Measurements from ENCODE around the gene YJEFN3. TPM values are rescaled to one million over a fixed set of nuclear protein-coding genes. Genes with fewer than 3 reads are reported as not detected.

The YJEFN3 gene
- total RNA-seq, 2 experiments from 2014 or later: 10.0 to 10.6 TPM

DNA sequence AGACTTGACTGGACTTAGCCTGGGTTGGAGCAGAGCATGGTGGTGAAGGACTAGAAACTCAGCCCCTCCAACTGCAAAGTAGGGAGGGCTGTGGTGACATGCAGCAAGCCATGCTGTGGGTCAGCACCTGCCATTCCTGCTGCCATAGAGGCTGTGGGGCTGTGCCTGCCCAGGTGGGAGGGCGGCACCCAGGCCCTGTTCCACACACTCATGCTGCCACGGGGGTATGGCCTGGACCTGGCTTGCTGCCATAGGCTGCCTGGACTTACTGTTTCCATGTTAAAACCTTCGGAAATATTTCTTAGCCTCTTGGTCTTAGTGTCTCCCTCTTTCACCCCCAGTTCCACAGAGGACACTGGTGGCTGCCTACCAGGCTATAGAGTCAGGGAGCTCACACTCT lies 38.7 kb downstream of the YJEFN3 start:
- peaks cover 5% of the 10 kb centered on the region for H3K4me1 Mint-ChIP-seq (ENCODE audit: low read depth)
- H3K27me3 Mint-ChIP-seq (ENCODE audit: low read depth): no peaks in the 10 kb centered on the region
- H3K36me3 Mint-ChIP-seq (ENCODE audit: low read depth): peaks cover 50% of the 10 kb centered on the region
- H3K9me3 Mint-ChIP-seq (ENCODE audit: insufficient read depth): no peaks in the 10 kb centered on the region
- peak overlapping the region; percentile 71 for H3K27ac Mint-ChIP-seq
- H3K4me3 Mint-ChIP-seq: no peak overlapping the region
- DNase-seq (no peak), ATAC-seq (no peak)
- POLR2A ChIA-PET: interaction anchor here (0.7 kb wide), 1 partner anchor 77 kb away, joined by 3 read pairs; no protein-coding TSS in a partner anchor
- CTCF ChIA-PET: interaction anchor here (2.4 kb wide), 1 partner anchor 13 kb away, joined by 13 read pairs; no protein-coding TSS in a partner anchor

DNA sequence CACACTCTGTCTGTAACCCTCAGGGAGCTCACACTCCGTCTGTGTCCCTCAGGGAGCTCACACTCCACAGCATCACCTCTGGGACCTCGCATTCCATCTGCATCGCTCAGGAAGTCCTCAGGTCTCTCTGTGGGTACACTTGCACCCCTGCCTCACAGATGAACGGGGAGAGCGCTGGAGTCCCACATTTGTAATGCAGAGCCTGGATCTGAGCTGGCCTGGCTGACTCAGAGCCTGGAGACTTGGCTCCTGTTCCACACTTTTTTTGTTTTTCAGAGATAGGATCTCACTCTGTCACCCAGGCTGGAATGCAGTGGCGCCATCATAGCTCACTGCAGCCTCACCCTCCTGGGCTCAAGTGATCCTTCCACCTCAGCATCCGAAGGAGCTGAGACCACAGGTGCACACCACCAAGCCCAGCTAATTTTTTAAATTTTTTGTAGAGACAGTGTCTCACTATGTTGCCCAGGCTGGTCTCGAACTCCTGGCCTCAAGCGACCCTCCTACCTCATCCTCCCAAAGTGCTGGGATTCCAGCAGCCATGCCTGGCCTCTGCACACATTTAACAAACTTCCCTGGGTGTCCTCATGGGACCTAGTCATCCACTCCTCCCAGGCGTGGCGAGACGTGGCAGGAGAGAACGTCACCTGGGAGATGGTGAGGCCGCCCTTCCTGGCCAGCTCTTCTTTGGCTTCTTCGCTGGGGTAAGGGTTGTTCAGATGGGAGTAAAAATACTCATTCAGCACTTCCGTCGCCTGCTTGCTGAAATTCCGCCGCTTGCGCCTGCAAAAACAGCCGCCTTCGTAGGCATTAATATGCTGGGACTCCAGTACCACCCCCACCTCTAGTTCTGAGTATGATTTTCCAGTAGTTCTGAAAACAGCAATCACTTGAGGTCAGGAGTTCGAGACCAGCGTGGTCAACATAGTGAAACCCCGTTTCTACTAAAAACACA lies 40.4 kb downstream of the YJEFN3 start:
- no peaks in the 10 kb centered on the region for H3K27me3 Mint-ChIP-seq (ENCODE audit: low read depth)
- H3K4me1 Mint-ChIP-seq (ENCODE audit: low read depth): no peaks in the 10 kb centered on the region
- H3K27ac Mint-ChIP-seq: no peak overlapping the region
- ATAC-seq (no peak), DNase-seq (no peak)
- H3K36me3 Mint-ChIP-seq (ENCODE audit: low read depth): peaks cover 48% of the 10 kb centered on the region
- H3K9me3 Mint-ChIP-seq (ENCODE audit: insufficient read depth): no peaks in the 10 kb centered on the region
- no peak overlapping the region for H3K4me3 Mint-ChIP-seq
- ChIA-PET POLR2A (interaction anchor here (0.5 kb wide), 1 partner anchor 198 kb away, joined by 3 read pairs; no protein-coding TSS in a partner anchor), CTCF (interaction anchor here (2.4 kb wide), 1 partner anchor 15 kb away, joined by 13 read pairs; no protein-coding TSS in a partner anchor)

DNA sequence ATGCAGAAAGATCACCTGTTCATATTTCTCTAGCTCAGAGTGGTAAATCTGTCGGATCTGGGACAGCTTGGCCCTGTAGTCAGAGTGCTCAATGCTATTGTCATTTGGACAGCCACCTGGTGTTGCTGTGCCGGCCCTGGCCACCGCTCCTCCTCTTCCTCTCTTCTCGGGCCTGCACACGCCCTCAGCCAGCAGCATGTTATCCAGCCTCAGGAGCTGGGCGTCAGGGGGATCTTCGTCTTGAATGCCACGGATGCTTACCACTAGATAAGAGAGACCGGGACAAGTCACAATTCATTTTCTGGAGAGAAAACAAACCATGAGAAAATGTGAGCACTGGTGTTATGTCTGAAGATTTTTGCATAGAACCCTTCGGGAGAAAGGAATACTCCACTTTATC lies 41.9 kb downstream of the YJEFN3 start:
- ChIA-PET POLR2A (no interaction called here), CTCF (no interaction called here)
- DNase-seq (no peak), ATAC-seq (no peak)
- no peak overlapping the region for H3K27ac Mint-ChIP-seq
- H3K36me3 Mint-ChIP-seq (ENCODE audit: low read depth): peaks cover 38% of the 10 kb centered on the region
- no peaks in the 10 kb centered on the region for H3K4me1 Mint-ChIP-seq (ENCODE audit: low read depth)
- H3K9me3 Mint-ChIP-seq (ENCODE audit: insufficient read depth): no peaks in the 10 kb centered on the region
- H3K27me3 Mint-ChIP-seq (ENCODE audit: low read depth): no peaks in the 10 kb centered on the region
- H3K4me3 Mint-ChIP-seq: no peak overlapping the region

DNA sequence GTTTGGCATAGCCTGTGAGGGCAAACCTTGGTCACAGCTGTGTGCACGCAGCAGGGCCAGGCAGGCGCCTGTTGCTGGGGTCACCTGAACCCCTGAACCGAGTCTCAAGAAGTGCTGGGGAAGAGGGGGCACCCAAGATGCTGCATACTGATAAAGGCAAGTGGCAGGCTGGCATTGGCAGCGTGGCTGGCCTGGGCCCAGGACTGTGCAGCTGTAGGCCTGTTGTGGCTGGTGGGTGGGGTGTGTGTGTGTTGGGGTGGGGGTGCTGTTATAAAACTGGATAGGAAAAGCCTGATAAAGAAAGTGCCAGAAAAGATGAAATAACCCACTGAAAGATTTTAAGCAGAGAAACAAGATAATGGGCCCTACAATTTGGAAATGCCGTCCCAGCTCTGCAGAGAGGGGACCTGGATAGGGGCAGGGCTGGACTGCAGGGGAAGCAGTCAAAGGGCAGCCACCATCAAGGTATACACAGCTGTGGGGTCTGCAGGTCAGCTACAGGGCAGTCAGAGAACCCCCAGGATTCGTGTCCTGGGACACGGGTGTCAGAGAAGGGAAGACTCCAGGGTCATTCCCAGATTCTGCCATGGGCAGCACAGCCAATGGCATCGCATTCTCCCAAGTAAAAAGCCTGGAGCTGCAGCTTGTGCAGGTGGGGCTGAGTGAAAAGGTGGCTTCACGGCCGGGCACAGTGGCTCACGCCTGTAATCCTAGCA lies 42.5 kb downstream of the YJEFN3 start:
- ChIA-PET CTCF (no interaction called here), POLR2A (no interaction called here)
- H3K4me1 Mint-ChIP-seq (ENCODE audit: low read depth): no peaks in the 10 kb centered on the region
- H3K36me3 Mint-ChIP-seq (ENCODE audit: low read depth): peaks cover 41% of the 10 kb centered on the region
- H3K27me3 Mint-ChIP-seq (ENCODE audit: low read depth): no peaks in the 10 kb centered on the region
- no peak overlapping the region for H3K4me3 Mint-ChIP-seq
- H3K9me3 Mint-ChIP-seq (ENCODE audit: insufficient read depth): no peaks in the 10 kb centered on the region
- no peak for DNase-seq
- no peak for ATAC-seq
- no peak overlapping the region for H3K27ac Mint-ChIP-seq

DNA sequence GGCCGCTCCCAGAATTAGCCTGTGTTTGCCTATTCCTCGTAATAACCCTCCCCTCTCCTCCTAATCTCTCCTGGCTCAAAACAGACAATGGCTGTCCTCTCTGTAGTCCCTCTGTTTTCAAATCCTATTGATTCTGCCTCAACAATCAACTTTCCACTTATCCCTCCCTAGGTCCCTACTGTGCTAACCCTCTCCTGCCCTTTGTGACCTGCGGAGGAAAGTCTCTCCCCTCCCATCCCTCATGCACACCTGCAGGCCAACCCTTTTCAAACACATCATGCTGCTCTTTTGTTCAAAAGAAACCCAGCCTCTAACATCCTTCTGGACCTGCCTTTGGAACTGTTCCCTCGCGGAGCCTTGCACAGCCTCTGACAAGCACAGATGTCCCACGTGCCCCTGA lies 46.7 kb downstream of the YJEFN3 start:
- Mint-ChIP-seq H3K9me3 (ENCODE audit: insufficient read depth) (no peaks in the 10 kb centered on the region), H3K27ac (peak overlapping the region; percentile 1), H3K4me3 (no peak overlapping the region), H3K36me3 (ENCODE audit: low read depth) (peaks cover 17% of the 10 kb centered on the region), H3K27me3 (ENCODE audit: low read depth) (no peaks in the 10 kb centered on the region), H3K4me1 (ENCODE audit: low read depth) (peaks cover 8% of the 10 kb centered on the region)
- CTCF ChIA-PET: interaction anchor here (1.3 kb wide), 1 partner anchor 21 kb away, joined by 4 read pairs; no protein-coding TSS in a partner anchor
- POLR2A ChIA-PET: interaction anchor here (0.8 kb wide), 1 partner anchor 42 kb away, joined by 3 read pairs; no protein-coding TSS in a partner anchor
- DNase-seq (no peak), ATAC-seq (no peak)

DNA sequence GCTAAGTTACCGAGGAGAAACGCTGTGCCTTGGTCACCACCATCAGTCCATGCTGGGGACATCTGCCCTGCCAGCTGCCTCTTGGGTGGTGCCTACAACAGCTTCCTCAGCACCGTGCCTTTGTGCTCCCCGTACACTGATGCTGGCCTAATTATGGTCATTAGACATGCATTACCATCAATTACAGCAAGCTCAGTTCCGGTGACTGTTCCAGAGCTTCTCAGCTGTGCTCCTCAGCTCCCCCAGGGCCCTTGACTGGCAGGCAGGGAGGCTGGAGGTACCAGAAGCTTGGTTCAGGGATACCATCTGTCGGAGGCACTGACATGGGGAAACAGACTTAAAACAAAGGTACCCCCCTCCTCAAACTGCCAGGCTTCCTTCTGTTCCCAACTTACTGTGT lies 49.5 kb downstream of the YJEFN3 start:
- ATAC-seq (no peak), DNase-seq (no peak)
- peaks cover 21% of the 10 kb centered on the region for H3K36me3 Mint-ChIP-seq (ENCODE audit: low read depth)
- POLR2A ChIA-PET: no interaction called here
- no peak overlapping the region for H3K4me3 Mint-ChIP-seq
- H3K27me3 Mint-ChIP-seq (ENCODE audit: low read depth): no peaks in the 10 kb centered on the region
- CTCF ChIA-PET: interaction anchor here (0.9 to 3.6 kb wide), 4 partner anchors 9 to 73 kb away, joined by 3 to 15 read pairs (median 4); partner anchors contain the start of gene GMIP
- H3K27ac Mint-ChIP-seq: no peak overlapping the region
- H3K4me1 Mint-ChIP-seq (ENCODE audit: low read depth): peaks cover 35% of the 10 kb centered on the region
- no peaks in the 10 kb centered on the region for H3K9me3 Mint-ChIP-seq (ENCODE audit: insufficient read depth)

DNA sequence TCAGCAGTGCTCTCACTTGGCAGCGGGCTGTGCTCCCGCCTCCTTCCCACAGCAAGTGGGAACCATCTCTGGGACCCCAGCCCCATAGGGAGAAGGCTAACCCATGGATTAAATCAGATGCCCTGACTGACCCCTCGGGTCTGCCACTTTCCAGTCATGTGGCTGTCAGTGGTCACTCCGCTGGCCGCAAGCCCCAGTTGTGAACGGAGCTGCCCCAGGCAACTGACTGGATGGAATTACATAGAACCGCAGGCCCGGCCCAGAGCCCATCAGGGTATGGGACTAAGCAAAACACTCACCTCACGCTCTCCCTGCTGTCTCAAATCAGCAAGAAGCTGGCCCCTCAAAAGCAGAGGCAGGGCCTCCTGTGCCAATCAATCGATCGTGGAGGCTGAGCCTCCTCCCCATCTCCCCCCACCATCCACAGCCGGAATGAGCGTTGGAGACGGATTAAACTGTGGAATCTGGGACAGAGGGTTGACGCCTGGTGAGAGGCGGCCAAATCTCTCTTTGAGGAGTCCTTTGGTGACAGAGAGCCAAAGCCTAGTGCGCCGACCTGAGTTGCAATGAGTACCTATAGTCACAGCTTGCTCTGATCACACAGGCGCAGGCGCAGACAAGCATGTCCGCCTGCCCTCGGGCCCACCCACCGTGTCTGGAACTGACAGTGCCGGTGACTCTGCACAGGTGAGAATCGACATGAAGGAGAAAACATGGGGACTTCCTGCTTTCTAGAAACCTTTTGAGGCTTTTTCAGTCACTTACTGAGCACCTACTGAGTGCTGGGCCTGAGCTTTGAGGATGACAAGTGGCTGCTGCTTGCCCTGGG lies 51.0 kb downstream of the YJEFN3 start:
- ATAC-seq: no peak
- Mint-ChIP-seq H3K36me3 (ENCODE audit: low read depth) (peaks cover 24% of the 10 kb centered on the region), H3K27me3 (ENCODE audit: low read depth) (no peaks in the 10 kb centered on the region)

DNA sequence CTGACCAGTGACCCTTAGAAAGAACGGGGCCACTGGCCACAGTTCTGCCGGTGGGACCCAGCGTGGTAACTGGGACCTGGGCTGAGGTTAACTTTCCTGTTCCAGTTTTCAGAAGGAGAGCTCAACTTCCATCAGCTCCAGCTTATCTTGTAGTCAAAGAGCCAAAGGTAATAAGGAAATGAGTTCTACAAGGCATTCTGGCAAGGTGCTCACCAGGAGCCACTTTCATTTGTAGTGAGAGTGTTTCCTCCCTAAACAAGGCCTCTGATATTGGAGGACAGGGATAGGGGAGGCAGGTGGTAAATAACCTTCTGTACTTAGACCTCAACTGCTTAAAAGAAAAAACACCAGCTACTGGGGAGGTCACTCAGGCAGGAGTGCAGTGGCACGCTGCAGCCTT lies 51.7 kb downstream of the YJEFN3 start:
- ATAC-seq: no peak
- peak overlapping the region; percentile 71 for H3K27ac Mint-ChIP-seq
- ChIA-PET POLR2A (interaction anchor here (1.0 kb wide), 1 partner anchor 10 kb away, joined by 4 read pairs; no protein-coding TSS in a partner anchor), CTCF (interaction anchor here (3.6 kb wide), 1 partner anchor 27 kb away, joined by 15 read pairs; no protein-coding TSS in a partner anchor)
- DNase-seq: no peak
- H3K9me3 Mint-ChIP-seq (ENCODE audit: insufficient read depth): no peaks in the 10 kb centered on the region
- peaks cover 48% of the 10 kb centered on the region for H3K4me1 Mint-ChIP-seq (ENCODE audit: low read depth)
- no peaks in the 10 kb centered on the region for H3K27me3 Mint-ChIP-seq (ENCODE audit: low read depth)
- no peak overlapping the region for H3K4me3 Mint-ChIP-seq
- peaks cover 24% of the 10 kb centered on the region for H3K36me3 Mint-ChIP-seq (ENCODE audit: low read depth)

More for the DNA sequence above, 51.0 kb downstream of the YJEFN3 start:
- no peak overlapping the region for H3K27ac Mint-ChIP-seq
- H3K4me1 Mint-ChIP-seq (ENCODE audit: low read depth): peaks cover 46% of the 10 kb centered on the region
- no peaks in the 10 kb centered on the region for H3K9me3 Mint-ChIP-seq (ENCODE audit: insufficient read depth)
- CTCF ChIA-PET: interaction anchor here (3.6 kb wide), 1 partner anchor 26 kb away, joined by 15 read pairs; no protein-coding TSS in a partner anchor
- no peak overlapping the region for H3K4me3 Mint-ChIP-seq
- no peak for DNase-seq
- POLR2A ChIA-PET: interaction anchor here (1.0 kb wide), 1 partner anchor 11 kb away, joined by 4 read pairs; no protein-coding TSS in a partner anchor

DNA sequence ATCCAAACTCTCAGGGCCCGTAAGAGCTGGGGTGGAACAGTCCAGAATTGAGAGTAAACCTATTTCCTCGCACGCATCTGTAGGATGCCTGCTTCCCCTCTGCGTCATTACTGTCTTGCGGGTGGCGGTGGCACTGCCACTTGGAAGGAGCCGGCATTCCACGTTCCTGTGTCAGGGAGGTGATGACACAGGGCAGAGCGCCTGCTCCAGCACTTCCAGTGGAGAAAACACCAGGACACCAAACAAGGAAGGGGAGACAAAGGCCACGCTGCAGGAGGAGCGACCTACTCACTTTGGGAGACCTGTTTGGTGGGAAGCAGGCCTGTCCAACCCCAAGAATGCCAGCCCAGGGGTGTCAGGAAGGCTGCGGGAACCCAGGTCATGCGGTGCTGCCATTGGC lies 52.7 kb downstream of the YJEFN3 start:
- Mint-ChIP-seq H3K4me1 (ENCODE audit: low read depth) (peaks cover 54% of the 10 kb centered on the region), H3K27me3 (ENCODE audit: low read depth) (no peaks in the 10 kb centered on the region), H3K9me3 (ENCODE audit: insufficient read depth) (no peaks in the 10 kb centered on the region), H3K4me3 (no peak overlapping the region), H3K27ac (peak overlapping the region; percentile 82), H3K36me3 (ENCODE audit: low read depth) (peaks cover 23% of the 10 kb centered on the region)
- DNase-seq (no peak), ATAC-seq (no peak)
- ChIA-PET CTCF (interaction anchor here (2.5 to 3.6 kb wide), 2 partner anchors 28 to 49 kb away, joined by 10 to 15 read pairs; no protein-coding TSS in a partner anchor), POLR2A (no interaction called here)

DNA sequence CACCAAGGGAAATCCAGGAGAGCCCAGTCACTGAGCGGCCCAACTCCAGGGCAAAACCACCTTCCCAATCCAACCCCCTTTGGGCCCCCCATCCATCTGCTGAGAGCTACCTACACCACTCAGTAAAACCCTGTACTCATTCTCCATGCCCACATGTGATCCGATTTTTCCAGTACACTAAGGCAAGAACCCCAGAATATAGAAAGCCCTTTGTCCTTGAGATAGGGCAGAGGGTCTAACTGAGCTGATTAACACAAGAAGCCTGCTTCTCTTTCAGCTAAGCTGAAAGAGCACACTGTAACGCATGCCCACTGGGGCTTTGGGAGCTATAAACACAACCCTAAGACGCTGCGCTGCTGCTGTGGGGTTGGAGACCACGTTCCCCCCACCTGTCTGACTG lies 53.8 kb downstream of the YJEFN3 start:
- POLR2A ChIA-PET: no interaction called here
- Mint-ChIP-seq H3K27ac (no peak overlapping the region), H3K27me3 (ENCODE audit: low read depth) (no peaks in the 10 kb centered on the region), H3K4me3 (no peak overlapping the region), H3K4me1 (ENCODE audit: low read depth) (peaks cover 55% of the 10 kb centered on the region), H3K36me3 (ENCODE audit: low read depth) (peaks cover 23% of the 10 kb centered on the region), H3K9me3 (ENCODE audit: insufficient read depth) (no peaks in the 10 kb centered on the region)
- DNase-seq (no peak), ATAC-seq (no peak)
- CTCF ChIA-PET: interaction anchor here (2.1 to 2.5 kb wide), 2 partner anchors 29 to 50 kb away, joined by 10 to 11 read pairs; no protein-coding TSS in a partner anchor

DNA sequence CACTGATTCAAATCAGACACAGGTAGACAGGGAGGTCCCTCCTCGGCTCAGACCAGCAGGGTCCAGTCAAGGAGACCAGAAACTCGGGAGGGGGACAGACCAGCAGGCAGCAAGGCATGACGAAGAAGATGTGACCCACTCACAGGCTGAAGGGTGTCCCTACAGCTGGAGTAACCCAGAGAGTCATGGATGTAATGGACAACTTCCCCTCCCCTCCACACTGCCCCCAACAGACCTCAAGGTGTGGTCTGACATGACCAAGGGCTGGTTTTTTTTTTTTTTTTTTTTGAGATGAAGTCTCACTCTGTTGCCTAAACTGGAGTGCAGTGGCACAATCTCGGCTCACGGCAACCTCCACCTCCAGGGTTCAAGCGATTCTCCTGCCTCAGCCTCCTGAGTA lies 55.6 kb downstream of the YJEFN3 start:
- ATAC-seq: no peak
- H3K4me1 Mint-ChIP-seq (ENCODE audit: low read depth): peaks cover 73% of the 10 kb centered on the region
- H3K27me3 Mint-ChIP-seq (ENCODE audit: low read depth): no peaks in the 10 kb centered on the region
- ChIA-PET CTCF (interaction anchor here (1.0 to 1.6 kb wide), 2 partner anchors 30 to 52 kb away, joined by 4 to 5 read pairs; no protein-coding TSS in a partner anchor), POLR2A (no interaction called here)
- H3K4me3 Mint-ChIP-seq: no peak overlapping the region
- peaks cover 35% of the 10 kb centered on the region for H3K36me3 Mint-ChIP-seq (ENCODE audit: low read depth)
- DNase-seq: no peak
- H3K9me3 Mint-ChIP-seq (ENCODE audit: insufficient read depth): no peaks in the 10 kb centered on the region
- H3K27ac Mint-ChIP-seq: no peak overlapping the region

All from activated CD8-positive, alpha-beta T cell treated with anti-CD3 and anti-CD28 coated beads, Interleukin-2, amount 10 ng/mL, durations not matched to agents 7 days and 5 days (primary cell).